ENCODE data around the gene EPS8. TPM values are rescaled to one million over a fixed set of nuclear protein-coding genes. Genes with fewer than 3 reads are reported as not detected.

EPS8 gene
- polyA plus RNA-seq, 1 donor (not counting 4 experiments of a cell fraction or from before 2014, with no cell fraction given): 4.0 TPM

DNA sequence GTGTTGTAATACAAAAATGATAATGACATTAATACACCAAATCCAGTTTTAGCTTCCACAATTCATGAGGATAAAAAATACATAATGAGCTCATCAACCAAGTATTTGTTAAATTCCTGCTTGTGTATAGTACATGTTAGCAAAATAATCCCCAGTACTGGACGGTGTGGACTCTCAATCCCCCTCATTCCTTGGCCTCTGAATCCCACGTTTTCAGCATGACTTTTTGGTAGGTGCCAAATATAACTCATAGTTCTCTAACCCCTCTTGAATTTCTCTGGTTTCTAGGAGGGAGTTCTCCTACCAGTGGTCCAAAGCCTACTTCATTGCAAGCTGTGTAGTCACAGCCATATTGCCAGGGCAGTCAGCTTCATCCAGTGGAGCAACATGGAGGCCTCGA lies 41.4 kb upstream of the EPS8 start:
- H3K9me1 ChIP-seq (ENCODE audit: control insufficient read depth, extremely low read depth, insufficient read depth, low read length): no peaks in the 10 kb centered on the region
- H4K20me1 ChIP-seq (ENCODE audit: control insufficient read depth, extremely low read depth, insufficient read depth, low read length): no peaks in the 10 kb centered on the region
- no peak overlapping the region for H3K4me2 ChIP-seq (ENCODE audit: control insufficient read depth, extremely low read depth, insufficient read depth, low read depth, low read length)
- no peak overlapping the region for H3K27ac ChIP-seq (ENCODE audit: control insufficient read depth, insufficient read depth, low read length)
- no peak overlapping the region for H2AFZ ChIP-seq (ENCODE audit: control insufficient read depth, low read length)
- no peak overlapping the region for H3K9ac ChIP-seq (ENCODE audit: control insufficient read depth, extremely low read depth, insufficient read depth, low read length)
- TF ChIP-seq, protein P1, sequence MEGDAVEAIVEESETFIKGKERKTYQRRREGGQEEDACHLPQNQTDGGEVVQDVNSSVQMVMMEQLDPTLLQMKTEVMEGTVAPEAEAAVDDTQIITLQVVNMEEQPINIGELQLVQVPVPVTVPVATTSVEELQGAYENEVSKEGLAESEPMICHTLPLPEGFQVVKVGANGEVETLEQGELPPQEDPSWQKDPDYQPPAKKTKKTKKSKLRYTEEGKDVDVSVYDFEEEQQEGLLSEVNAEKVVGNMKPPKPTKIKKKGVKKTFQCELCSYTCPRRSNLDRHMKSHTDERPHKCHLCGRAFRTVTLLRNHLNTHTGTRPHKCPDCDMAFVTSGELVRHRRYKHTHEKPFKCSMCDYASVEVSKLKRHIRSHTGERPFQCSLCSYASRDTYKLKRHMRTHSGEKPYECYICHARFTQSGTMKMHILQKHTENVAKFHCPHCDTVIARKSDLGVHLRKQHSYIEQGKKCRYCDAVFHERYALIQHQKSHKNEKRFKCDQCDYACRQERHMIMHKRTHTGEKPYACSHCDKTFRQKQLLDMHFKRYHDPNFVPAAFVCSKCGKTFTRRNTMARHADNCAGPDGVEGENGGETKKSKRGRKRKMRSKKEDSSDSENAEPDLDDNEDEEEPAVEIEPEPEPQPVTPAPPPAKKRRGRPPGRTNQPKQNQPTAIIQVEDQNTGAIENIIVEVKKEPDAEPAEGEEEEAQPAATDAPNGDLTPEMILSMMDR (optimal IDR thresholded peaks at IDR 0.05 in 1 of 3, IDR thresholded peaks at IDR 0.05 in 1 of 3, conservative IDR thresholded peaks at IDR 0.05 in 1 of 3; ENCODE audit: extremely low read depth in 1 of 3, insufficient read depth in 2 of 3, low read length in 3 of 3): no peak
- no peak for TF ChIP-seq EZH2 (IDR thresholded peaks at IDR 0.05; ENCODE audit: low read length)
- dilution Hi-C loops (cut with MboI; ENCODE audit: extremely low pct_ligation_motif_present, low sequenced_read_pairs): loop anchor here (25.0 kb wide), 1 partner anchor 243 kb away; no protein-coding TSS in a partner anchor
- H3K4me1 ChIP-seq (ENCODE audit: control insufficient read depth, extremely low read depth, insufficient read depth, low read length): peaks cover 10% of the 10 kb centered on the region
- no peaks in the 10 kb centered on the region for H3K36me3 ChIP-seq (ENCODE audit: control insufficient read depth in 2 of 2, extremely low read depth in 1 of 2, insufficient read depth in 2 of 2, low read length in 2 of 2)
- no peak for DNase-seq (ENCODE audit: low read depth, low spot score)
- no peak for FAIRE-seq
- H3K4me3 ChIP-seq (ENCODE audit: control insufficient read depth in 2 of 3, extremely low read depth in 1 of 3, insufficient read depth in 2 of 3, low read depth in 1 of 3, low read length in 3 of 3): no peak overlapping the region
- H3K79me2 ChIP-seq (ENCODE audit: control insufficient read depth, insufficient read depth, low read length): no peaks in the 10 kb centered on the region
- H3K27me3 ChIP-seq (ENCODE audit: control insufficient read depth, extremely low read depth, insufficient read depth, low read length): no peaks in the 10 kb centered on the region
- no peaks in the 10 kb centered on the region for H3K9me3 ChIP-seq (ENCODE audit: control insufficient read depth, low read depth, low read length)

DNA sequence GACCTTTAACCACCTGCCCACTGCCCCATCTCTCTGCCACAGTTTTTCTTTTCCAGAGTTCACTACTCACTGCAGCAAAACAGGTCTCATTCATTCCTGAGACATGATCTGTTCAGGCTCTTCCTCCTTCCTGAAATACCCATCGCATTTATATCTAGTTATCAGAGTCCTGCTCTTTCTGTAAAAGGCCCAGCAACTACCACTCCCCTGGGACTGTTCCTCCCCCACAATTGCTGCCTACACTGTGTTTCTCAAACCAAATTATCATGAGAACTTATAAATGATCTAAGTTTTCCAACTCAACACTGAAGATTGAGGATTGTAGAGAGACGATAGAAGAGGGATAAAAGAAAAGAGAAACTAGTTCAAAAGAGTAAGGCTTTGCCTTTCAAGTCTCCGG lies 40.8 kb upstream of the EPS8 start:
- no peak overlapping the region for H3K27ac ChIP-seq (ENCODE audit: control insufficient read depth, insufficient read depth, low read length)
- H3K4me2 ChIP-seq (ENCODE audit: control insufficient read depth, extremely low read depth, insufficient read depth, low read depth, low read length): no peak overlapping the region
- H3K27me3 ChIP-seq (ENCODE audit: control insufficient read depth, extremely low read depth, insufficient read depth, low read length): no peaks in the 10 kb centered on the region
- DNase-seq (ENCODE audit: low read depth, low spot score) (no peak), FAIRE-seq (no peak)
- no peaks in the 10 kb centered on the region for H3K36me3 ChIP-seq (ENCODE audit: control insufficient read depth in 2 of 2, extremely low read depth in 1 of 2, insufficient read depth in 2 of 2, low read length in 2 of 2)
- H3K4me1 ChIP-seq (ENCODE audit: control insufficient read depth, extremely low read depth, insufficient read depth, low read length): peaks cover 10% of the 10 kb centered on the region
- no peaks in the 10 kb centered on the region for H3K9me1 ChIP-seq (ENCODE audit: control insufficient read depth, extremely low read depth, insufficient read depth, low read length)
- H3K9me3 ChIP-seq (ENCODE audit: control insufficient read depth, low read depth, low read length): no peaks in the 10 kb centered on the region
- H3K79me2 ChIP-seq (ENCODE audit: control insufficient read depth, insufficient read depth, low read length): no peaks in the 10 kb centered on the region
- H3K9ac ChIP-seq (ENCODE audit: control insufficient read depth, extremely low read depth, insufficient read depth, low read length): no peak overlapping the region
- H3K4me3 ChIP-seq (ENCODE audit: control insufficient read depth in 2 of 3, extremely low read depth in 1 of 3, insufficient read depth in 2 of 3, low read depth in 1 of 3, low read length in 3 of 3): no peak overlapping the region
- TF ChIP-seq EZH2 (IDR thresholded peaks at IDR 0.05; ENCODE audit: low read length): no peak
- TF ChIP-seq, protein P1 (optimal IDR thresholded peaks at IDR 0.05 in 1 of 3, IDR thresholded peaks at IDR 0.05 in 1 of 3, conservative IDR thresholded peaks at IDR 0.05 in 1 of 3; ENCODE audit: extremely low read depth in 1 of 3, insufficient read depth in 2 of 3, low read length in 3 of 3): no peak
- dilution Hi-C loops (cut with MboI; ENCODE audit: extremely low pct_ligation_motif_present, low sequenced_read_pairs): loop anchor here (25.0 kb wide), 1 partner anchor 243 kb away; no protein-coding TSS in a partner anchor
- H2AFZ ChIP-seq (ENCODE audit: control insufficient read depth, low read length): peak overlapping the region; percentile 2
- no peaks in the 10 kb centered on the region for H4K20me1 ChIP-seq (ENCODE audit: control insufficient read depth, extremely low read depth, insufficient read depth, low read length)
